Activated T-cell treated with anti-CD3 and anti-CD28 coated beads, Interleukin-2, amount 50 U/mL, for 48 hours (primary cell): ENCODE results near the gene TAF8.

Source experiments
- DNase-seq, 2 experiments: peaks; one replicate each; pipeline ENCODE4 v3.0.0-alpha.2; 2020

Gene TAF8

DNA sequence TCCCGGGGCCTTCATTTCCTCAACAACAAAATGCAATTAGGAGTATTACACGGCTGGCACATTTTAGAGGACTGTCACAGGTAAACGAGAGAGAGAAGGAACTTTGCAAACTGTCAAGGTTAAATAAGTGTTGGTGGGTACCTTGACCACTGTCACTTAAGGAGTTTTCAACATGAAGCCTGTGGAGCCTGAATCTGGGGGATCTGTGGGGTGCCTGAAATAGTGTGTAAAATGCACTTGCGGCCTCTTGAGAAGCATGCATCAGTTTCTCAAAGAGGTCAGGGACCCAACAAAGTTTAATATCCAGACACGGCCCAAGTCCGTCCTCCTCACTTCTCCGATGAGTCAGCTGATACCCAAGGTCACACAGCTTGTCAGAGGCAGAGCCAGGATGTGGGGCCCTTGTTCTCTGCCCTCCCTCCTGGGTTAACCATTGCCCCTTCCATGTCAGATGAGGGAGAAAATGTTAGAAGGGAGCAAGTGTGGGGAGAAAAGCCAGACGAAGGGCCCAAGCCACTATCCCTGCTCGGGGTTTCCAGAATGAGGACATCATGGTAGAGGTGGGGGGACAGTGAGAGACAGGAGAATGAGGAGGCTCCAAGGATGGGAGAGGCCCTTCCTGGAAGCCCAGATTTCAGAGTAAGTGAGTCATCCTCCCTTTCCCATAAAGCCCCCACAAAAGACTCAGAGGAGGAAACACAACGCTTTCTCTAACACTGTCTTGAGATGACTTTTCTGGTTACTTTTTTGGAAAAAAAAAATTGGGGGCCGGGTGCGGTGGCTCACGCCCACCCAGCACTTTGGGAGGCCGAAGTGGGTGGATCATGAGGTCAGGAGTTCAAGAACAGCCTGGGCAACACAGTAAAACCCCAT, 49.9 kb downstream of the TAF8 start:
- DNase-seq, result peak; percentile 78 to 80

DNA sequence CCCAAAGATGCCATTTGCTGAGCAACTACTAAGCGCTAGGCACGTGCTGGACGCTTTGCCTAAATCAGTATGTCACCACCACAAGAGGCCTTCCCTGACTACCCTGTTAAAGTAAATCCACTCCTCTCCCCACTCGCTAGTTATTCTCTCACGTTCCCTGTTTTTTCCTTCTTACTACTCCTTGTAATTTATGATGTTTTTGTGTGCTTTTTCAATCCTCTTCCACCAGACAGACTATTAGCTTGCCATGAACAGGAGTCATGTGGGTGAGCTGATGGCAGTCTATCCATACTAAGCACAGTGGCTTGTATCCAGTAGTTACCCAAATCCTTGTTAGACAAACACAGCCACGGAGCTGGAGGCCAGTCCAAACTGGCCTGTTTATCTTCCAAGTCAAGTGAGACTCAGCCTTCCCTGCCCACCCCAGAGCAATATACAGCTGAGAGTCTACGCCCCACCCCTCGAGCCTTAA, 50.9 kb downstream of the TAF8 start:
- no peak for DNase-seq

DNA sequence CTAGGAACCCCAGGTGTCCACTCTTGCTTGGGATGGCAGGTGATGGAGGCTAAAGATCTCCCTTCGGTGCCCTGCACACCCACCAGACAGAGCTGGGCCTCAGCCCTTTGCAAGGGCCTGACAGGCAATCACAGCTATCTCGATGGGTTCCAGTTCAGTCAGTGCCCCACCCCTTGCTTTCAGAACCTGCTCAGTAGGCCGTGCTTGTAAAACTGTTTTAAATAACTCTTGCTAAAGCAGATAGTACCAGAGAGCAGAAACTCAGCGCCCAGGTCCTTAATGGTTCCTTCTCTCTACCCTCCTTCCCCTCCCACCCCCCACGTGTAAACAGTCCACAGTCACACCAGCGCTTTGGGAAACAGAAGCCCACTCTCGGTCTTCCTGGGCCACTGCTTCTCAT, 52.9 kb downstream of the TAF8 start:
- DNase-seq, result no peak

DNA sequence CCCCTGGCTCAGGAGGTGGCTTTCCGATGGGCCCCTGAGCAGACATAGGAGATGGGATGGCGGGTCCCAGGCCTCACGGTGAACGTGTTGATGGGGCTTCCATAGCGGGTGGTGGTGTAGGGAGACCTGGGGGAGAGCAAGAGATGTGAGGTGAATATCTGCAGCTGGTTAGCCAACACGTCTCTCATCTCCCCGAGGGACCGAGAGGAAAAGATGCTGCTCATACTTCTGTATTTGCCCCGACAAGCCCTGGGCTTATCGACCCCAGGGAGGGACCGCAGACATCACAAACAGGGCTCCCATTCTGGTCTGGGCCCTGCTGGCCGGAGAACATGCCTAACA, 53.4 kb downstream of the TAF8 start:
- no peak for DNase-seq

DNA sequence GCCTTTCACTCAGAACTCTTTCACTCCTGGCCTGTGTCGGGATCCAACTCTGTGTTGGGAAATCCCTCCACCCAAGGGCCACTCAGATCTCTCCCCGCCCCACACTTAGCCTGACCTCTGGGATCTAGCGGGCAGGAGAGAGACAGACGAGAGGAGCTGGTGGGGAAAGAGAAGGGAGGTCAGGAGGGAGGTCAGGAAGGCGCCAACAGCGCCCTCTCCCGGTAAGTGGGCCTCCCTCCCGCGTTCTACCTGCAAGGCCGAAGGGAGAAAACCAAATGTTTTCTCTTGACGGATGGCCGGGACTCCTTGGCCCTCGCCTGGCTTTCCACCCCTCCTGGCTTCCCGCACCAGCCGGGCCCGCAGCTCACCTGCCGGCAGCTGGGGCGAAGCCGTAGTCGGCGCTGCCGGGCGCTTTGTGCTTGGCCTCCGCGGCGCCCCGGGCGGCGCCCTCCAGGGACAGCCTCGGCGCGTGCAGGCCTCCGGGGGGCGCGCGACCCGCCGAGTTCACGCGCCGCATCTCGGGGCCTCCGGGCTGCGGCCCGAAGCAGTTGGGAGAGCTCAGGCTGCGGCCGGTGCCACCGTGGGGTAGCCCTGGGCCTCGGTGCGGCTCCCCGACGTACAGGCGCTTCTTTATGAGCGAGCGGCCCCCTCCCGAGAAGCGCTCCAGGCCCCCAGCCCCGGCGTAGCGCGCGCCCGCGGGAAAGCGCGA, 53.9 kb downstream of the TAF8 start:
- peak; percentile 88 to 90 for DNase-seq

DNA sequence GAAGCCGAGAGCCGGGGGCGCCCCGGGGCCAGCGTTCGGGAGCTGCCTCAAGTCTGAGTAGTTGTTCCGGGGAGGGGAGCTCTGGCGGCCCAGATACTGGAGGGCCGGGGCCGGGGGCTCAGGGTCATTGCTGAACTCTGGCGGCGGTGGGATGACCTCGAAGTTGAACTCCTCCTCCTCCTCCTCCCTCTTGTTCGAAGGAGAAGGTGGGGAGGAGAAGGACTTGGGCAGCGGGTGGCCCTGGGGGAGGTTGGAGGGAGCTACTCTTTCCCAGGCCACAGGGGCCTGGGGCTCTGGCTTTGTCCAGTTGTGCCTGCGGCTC, 54.4 kb downstream of the TAF8 start:
- DNase-seq, result no peak

DNA sequence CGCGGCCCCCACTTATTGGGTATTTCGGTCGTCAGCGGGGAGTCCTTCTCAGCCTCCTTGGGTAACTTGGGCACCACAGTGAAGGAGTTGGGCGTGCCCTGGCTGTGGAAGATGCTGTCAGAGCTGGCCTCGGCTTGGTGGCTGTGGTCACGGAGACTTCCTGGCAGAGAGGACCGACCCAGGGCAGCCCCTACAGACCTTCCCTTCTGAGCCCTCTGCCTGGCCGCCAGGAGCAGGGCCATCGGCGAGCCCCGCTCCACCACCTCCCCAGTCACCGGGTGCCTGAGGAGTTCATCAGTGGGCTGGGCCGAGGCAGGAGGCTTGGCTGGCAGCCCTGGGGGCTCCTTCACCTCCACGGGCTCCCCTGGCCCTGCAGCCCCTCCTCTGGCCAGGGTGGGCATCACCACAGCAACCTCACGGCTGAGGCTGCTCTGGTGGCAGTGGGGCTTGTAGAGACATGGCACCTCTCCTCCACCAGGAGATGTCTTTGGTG, 54.9 kb downstream of the TAF8 start:
- peak in 1 of 2 experiments; percentile 32 for DNase-seq

DNA sequence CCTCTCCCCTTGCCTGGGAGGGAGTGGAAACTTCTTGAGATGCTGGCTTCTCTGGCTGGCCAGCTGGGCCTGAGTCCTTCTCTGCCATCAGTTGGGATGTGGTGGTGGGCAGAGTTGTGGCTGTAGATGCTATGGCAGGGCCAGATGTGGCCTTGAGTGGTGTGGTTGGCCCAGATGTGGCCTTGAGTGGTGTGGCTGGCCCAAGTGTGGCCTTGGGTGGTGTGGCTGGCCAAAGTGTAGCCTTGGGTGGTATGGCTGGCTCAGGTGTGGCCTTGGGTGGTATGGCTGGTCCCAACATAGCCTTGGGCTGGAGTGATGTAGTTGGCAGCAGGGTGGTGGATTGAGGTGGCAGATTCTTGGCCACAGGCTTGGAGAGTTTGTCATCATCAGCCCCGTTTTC, 55.4 kb downstream of the TAF8 start:
- DNase-seq, result no peak

DNA sequence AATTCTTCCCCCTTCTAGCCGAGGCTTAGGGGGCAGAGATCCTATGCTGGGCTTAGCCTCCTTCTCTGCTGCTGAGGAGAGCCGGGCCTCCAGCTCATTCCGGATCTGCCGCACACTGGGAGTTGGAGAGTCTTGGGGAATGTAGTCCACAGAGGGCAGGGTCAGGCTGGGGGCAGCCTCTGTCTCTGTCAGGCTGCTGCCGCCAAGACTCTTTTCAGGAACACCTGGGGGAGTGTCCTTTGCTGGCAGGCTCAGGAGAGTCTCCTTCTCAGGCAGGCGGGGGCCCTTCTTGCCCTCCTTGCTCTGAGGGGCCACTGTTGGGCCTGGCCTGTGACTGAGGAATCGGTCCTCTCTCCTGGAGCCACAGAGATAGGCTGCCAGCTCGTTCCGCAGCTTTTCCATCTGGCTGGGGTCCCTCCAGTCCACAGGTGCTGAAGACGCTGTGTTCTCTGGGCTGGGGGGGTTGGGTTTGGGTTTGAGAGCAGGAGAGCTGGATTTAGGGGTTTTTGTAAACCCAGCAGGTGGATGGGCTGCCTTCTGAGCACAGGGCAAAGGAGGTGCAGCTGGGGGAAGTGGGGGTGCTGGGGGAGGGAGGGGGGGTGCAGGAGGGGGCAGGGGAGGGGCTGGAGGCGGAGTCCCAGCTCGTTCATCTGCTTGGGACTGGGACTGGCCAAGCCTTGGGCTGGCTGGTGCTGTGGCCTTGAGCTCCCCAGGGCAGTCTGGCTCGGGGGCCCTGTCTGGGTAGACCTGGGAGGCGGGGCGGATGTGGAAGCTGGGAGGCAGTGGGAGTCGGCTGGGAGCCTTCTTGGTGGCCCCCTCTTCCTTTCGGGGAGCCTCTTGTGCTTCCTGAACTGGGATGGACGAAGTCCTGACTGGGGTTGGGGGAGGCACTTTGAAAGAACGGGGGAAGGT, 56.0 kb downstream of the TAF8 start:
- no peak for DNase-seq

DNA sequence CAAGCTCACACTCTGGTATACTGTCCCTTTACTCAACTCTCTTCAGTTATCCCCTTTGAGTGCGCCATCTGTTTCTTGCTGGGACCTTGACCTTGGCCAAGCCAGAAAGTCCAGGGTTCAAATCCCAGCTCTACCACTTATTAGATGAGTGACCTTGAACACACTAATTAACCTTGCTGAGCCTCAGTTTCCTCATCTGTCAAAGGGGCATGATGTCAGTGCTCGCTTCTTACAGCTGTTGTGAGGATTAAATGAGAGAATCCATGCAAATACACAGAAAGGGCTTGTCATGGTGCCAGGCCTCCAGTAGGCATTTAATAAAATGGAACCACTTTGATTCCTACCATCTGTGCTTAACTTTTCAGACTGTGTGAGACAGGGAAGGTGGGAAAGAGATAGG, 57.7 kb downstream of the TAF8 start:
- no peak for DNase-seq

DNA sequence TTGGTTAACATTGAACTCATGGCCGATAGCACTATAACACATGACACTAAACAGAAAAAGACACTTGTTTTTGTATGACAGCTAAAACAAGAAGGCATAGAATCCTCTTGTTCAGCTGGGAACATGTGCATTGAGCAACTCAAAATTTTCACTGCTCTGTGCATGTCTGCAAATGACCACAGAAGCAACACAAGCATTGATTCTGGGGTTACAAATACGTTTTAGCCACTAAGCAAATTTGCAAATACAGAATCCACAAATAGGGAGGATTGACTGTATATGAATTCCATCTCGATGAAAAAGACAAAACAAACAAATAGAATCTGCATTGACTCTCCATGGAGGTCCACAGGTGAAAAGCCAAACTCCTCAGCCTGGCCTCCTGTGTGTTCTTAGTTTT, 60.4 kb downstream of the TAF8 start:
- DNase-seq, result no peak

DNA sequence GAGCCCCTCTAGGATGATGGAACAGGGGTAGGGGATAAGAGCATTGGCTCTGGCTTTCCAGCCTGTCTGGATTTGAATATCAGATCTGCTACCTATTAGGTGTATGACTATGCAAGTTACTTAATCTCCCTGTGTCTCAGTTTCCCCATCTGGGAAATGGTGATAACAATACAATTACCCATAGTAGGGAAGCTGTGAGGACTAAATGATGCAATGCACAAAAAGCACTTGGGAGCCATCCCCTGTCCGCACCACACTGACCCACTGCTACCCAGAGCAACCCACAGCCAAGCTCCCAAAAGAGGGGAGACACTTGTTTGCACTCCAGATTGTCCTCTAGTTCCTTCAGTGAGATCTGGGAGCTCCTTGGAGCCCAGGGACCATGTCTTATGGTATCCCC, 62.0 kb downstream of the TAF8 start:
- DNase-seq, result no peak

DNA sequence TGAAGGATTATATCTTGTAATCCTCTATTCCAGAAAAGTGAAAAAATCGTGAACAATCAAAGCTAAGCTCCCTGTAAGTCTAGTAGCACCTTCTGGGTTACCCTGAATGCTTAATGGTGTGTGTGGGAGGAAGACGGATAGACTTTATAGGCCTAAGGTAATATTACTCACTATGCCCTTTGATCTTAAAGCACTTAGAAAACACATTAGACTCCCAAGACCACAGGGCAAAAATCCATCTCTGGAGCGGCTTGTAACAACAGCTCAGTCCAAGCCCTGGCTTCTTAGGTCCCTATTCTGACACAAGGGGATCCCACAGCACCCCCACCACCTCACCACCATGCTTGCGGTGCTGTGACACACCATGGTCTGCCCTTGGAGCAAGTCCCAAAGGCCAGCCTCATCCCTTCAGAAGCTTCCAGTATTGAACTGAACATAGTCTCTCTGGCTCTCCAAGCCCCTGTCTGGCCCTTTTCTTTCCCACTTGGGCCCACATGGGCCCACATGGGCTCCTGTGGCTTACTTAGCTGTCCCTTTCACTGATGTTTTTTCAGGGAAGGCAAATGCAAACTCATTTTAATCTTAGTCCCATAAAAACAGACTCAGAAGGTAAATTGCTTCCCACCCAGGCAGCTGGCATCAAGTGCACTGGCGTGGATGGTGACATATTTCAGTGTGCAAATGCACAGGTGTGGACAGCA, 63.8 kb downstream of the TAF8 start:
- no peak for DNase-seq

DNA sequence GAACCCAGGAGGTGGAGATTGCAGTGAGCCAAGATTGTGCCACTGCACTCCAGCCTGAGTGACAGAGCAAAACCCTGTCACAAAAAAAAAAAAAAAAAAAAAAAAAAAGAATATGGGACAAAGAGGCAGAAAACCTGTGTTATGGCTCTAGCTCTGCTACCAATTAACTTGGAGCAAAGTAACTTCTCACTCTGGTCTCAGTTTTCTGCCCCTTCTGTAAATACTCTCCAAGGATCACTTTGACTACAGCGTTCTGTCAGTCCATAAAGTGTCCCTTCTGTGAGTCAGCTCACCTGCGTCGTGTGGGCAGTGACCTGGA, 67.5 kb downstream of the TAF8 start:
- DNase-seq, result no peak

DNA sequence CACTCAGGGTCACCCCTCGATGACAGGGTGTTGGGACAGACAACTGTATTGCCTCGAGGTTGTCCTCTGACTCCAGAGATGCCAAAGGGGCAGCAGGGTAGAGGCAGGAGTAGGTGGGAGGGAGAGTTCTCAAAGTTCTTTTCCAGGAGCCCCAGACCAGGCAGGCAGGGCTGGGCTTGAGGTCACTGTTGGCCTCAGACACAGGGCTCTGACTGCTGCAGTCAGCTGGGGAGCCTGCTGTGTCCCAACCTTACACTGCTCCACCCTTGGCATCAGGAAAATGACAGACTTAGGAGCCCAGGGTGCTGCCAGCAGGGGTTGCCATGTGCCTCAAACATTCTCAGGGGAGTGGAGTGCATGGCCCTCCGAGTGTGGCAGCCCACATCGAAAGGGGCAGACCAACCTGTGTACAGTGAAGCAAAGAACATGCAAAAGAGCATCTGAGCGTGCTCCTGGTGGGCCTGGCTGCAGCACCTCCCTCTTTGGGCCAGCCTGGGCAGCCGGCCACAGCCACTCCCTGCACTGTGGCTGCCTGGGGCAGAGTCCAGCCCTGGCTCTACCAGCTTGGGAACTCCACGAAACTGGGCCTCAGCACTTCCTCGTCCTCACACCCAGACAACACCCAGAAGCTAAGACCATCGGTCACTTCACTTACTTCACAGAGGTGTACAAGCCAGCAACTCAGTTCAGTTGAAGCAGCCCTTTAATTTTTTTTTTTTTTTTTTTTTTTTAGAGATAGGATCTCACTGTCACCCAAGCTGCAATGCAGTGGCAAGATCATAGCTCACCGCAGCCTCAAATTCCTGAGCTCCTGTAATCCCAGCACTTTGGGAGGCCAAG, 68.1 kb downstream of the TAF8 start:
- DNase-seq, result no peak

DNA sequence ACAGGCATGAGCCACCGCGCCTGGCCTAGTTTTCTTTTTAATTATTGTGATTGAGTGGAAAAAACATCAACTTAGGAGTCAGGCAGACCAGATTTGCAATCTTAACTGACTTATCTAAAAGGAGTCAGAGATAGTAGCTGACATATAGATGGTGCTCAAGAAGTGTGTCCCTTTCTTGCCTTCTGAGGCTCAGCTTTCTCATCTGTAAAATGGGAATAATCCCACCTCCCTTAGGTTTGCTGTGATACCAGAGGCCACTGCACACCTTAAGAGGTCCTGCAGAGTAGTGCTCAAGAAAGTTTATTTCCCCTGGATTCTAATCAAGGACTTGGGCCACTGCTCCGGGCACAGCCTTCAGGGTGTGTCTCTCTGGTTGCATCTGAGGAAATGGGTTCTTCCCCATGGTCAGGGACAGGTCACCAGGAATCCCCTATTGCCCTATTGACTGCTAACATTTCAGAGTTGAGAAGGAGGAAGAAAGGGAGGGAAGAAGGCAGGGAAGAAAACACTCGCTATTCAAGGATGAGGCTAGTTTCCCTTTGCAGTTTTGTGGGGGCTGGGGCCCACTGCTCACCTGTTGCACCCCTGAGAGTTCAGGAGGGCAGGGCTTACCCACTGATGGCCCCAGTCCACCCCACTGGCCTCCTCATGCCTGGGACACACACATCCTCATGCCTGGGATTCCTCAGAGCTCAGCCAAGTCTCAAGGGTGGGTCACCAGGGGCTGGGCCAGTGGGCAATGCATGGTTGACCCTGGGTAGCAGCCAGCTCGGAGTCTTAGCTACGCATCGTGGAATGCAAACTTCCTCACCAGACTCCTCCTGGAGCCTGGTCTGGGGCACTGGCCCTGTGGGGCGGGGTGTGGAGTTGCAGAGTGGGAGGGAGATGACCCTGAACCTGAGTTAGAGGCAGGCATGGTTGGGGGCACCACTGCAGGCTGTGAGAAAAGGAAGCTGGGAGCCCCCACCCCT, 70.9 kb downstream of the TAF8 start:
- DNase-seq, result no peak

DNA sequence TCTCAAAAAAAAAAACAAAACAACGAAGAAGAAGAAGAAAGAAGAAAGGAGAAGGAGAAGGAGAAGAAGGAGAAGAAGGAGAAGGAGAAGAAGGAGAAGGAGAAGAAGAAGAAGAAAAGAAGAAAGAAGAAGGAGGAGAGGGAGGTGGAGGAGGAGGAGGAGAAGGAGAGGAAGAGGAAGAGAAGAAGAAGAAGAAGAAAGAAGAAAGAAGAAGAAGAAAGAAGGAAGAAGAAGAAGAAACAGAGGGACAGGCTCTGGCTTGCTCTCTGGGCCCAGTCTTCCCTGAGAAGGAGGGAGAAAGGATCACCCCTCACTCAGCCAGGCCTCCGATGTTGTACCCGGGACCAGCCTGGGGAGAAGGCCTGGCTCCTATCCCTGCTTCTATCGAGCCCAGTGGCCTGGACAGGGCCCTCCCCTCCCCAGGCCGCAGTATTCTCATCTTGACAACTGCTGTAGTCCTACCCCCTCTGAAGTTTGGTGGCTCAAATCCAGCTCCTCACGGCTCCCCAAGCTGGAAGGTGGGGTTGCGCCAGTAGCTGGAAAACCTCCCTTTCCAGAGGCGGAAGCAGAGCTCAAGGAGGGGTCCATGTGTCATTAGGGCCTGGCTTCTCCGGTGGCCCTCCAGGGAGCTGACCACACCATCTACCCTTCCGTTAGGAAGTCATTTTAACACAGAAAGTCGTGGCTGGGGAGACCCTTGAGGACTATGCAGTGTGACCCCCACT, 73.2 kb downstream of the TAF8 start:
- DNase-seq, result no peak

DNA sequence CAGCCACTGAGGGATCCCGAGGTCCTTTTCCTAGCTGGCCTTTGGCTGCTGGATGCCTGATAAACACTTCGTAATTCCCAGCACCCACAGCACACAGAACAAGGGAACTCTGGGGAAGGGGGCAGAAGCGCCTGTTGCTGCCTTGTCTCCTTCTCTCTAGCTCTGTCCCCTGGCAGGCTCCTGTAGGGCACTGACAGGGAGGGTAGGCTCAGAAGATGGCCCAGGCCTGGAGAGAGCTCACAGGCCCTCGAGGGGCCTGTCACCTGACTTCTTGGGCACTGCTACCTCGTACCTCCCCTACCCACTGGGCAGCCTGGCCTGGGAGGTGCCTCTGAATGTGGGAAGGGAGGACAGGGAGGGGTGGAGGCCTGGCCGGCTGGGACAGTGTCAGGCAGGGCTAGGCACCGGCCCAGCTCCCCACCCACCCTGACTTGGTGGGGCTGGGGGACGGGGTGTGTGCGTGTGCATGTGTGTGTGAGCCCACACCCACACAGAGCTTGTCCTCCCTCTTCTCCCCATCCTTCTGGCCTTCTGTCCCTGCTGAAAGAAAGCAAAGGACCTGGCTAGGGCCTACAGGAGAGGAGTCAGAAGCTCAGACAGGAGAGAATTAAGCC, 74.0 kb downstream of the TAF8 start:
- DNase-seq, result no peak

DNA sequence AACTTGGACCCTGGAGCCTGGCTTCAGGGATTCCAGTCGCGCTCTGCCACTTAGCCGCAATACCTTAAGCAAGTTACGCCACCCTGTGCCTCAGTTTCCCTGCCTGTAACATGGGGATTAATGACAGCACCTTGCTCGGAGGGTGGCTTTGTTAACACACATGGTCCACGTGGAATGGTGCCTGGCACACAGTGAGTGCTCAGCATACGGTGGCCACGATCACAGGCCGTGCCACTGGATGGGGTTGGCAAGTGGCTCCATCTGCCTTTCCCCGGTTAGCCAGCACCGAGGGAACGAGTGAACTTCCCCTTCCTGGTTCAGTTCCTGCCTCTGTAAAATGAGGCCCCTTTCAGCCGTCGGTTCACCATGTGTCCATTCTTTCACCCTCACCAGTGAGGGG, 74.9 kb downstream of the TAF8 start:
- no peak for DNase-seq

DNA sequence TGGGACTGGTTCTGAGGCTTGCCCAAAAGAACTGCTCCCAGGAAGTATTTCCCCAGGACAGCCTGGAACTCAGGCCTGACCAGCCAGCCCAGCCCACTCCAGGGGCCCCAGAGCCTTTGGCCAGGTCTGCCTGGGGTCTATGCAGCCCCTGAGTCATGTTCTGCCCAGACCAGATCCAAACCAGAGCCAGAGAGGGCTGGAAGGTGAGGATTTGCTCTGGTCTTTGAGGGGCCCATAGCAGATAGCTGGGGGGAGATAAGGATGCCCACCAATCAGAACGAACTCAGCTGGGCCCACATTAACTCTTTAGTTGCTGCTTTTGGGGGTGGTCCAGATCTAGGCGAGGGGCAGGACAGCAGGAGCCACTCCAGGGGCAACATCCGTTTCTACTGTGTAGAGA, 75.3 kb downstream of the TAF8 start:
- no peak for DNase-seq
